ENCODE measurements around the gene MS4A1. TPM values are rescaled to one million over a fixed set of nuclear protein-coding genes. Genes with fewer than 3 reads are reported as not detected.
"Not testable (repeated sequence)": the region's sequence is repeated elsewhere in the genome, so short reads cannot be mapped to it uniquely, and the experiment has no call there.

The MS4A1 gene
- total RNA-seq, 1 donor from 2014 or later, result not detected

DNA sequence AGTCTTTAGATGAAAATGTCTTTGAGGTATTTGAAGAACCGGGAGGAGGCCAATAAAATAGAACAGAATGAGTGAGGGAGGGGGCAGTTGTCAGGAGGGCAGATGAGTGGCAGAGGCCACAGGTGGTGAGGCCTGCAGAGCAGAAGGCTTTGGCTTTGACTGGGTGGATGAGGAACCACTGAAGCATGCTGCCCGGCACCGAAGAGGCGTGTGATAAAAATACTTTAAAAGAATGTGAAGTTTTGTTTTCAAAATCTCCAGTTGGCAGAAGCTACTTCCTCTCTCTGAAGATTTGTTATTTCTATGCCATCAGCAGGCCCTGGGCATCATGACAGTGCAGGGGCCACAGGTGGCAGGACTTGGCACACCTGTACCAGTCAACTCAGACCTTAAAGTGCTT lies 43.2 kb downstream of the MS4A1 start:
- H3K27ac Mint-ChIP-seq (ENCODE audit: unreplicated experiment), result no peak overlapping the region

DNA sequence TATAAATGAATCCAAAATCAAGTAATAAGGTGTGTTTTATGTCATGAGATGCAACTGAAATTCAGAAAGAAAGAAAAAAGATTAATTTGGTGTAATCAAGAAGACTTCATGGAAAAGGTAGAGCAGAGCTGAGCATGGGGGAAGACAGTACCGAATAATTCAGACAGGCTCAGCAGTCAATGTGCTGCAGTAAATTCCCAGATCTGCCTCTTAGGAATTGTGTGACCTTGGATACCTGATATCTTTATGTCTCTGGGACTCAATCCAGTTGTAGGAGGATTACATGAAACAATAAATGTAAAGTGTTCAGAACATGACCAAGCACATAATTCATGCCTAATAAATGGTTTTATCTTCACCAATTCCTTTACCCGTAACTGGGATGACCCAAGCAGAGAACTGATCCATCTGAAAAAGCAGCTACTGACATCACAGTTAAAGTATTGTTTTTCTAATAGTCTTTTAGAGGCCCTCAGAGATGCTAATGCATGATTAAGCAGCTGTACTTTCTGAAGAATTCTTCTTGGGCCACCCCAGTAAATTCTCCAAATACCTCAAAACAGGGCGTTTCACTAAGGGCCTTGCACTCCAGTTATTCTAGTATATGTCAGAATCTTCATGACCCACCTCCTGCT lies 44.7 kb downstream of the MS4A1 start:
- TF ChIP-seq CTCF (IDR thresholded peaks at IDR 0.05; ENCODE audit: unreplicated experiment), result no peak
- peaks cover 3% of the 10 kb centered on the region for H3K27me3 Mint-ChIP-seq (ENCODE audit: unreplicated experiment)
- H3K36me3 Mint-ChIP-seq (ENCODE audit: low read depth, unreplicated experiment), result no peaks in the 10 kb centered on the region
- H3K4me1 Mint-ChIP-seq (ENCODE audit: unreplicated experiment), result no peaks in the 10 kb centered on the region
- H3K27ac Mint-ChIP-seq (ENCODE audit: unreplicated experiment), result no peak overlapping the region
- no peak for DNase-seq (ENCODE audit: low spot score)
- no peaks in the 10 kb centered on the region for H3K9me3 Mint-ChIP-seq (ENCODE audit: unreplicated experiment)
- no peak overlapping the region for H3K4me3 Mint-ChIP-seq (ENCODE audit: unreplicated experiment)

More for the DNA sequence above, 43.2 kb downstream of the MS4A1 start:
- no peaks in the 10 kb centered on the region for H3K36me3 Mint-ChIP-seq (ENCODE audit: low read depth, unreplicated experiment)
- no peak for TF ChIP-seq CTCF (IDR thresholded peaks at IDR 0.05; ENCODE audit: unreplicated experiment)
- DNase-seq (ENCODE audit: low spot score), result no peak
- no peaks in the 10 kb centered on the region for H3K27me3 Mint-ChIP-seq (ENCODE audit: unreplicated experiment)
- H3K4me3 Mint-ChIP-seq (ENCODE audit: unreplicated experiment), result no peak overlapping the region
- H3K9me3 Mint-ChIP-seq (ENCODE audit: unreplicated experiment), result no peaks in the 10 kb centered on the region
- H3K4me1 Mint-ChIP-seq (ENCODE audit: unreplicated experiment), result no peaks in the 10 kb centered on the region

GRCh38 chr11:60502221-60502775 lies 46.7 kb downstream of the MS4A1 start:
- Mint-ChIP-seq H3K36me3 (ENCODE audit: low read depth, unreplicated experiment) (no peaks in the 10 kb centered on the region), H3K27me3 (ENCODE audit: unreplicated experiment) (peaks cover 3% of the 10 kb centered on the region), H3K4me1 (ENCODE audit: unreplicated experiment) (no peaks in the 10 kb centered on the region), H3K27ac (ENCODE audit: unreplicated experiment) (no peak overlapping the region), H3K9me3 (ENCODE audit: unreplicated experiment) (no peaks in the 10 kb centered on the region), H3K4me3 (ENCODE audit: unreplicated experiment) (no peak overlapping the region)
- TF ChIP-seq CTCF (IDR thresholded peaks at IDR 0.05; ENCODE audit: unreplicated experiment), result no peak
- no peak for DNase-seq (ENCODE audit: low spot score)

DNA sequence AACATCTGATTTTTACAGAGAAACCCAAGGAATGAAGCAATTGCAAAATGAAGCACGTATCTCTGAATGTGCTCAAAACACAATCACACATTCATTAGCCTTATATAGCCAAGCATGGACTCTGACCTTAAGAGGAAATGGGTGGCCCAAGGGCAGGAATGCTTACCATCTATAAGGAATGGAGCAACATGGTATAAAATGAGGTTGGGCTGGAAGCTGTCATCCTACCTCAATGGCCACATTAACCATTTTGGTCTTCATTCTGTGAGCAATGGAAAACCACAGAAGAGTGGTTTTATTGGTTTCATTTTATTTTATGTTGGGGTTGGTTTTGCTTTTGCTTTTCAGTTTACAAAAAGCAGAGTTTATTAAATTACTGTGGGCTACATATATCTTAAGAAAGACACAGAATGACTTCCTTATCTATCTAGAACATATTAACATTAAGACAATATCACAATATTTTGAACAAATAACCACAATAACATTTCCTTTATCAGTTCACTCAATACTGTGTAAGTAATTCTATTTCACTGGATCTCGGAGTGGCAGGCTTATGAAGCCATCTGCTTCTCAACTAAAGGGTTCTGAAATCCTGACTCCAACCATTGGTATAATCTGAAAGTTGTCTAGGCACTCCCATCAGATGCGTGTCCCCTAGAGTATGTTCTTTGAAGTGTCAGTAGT lies 48.7 kb downstream of the MS4A1 start:
- H3K9me3 Mint-ChIP-seq (ENCODE audit: unreplicated experiment), result no peaks in the 10 kb centered on the region
- no peaks in the 10 kb centered on the region for H3K36me3 Mint-ChIP-seq (ENCODE audit: low read depth, unreplicated experiment)
- no peak overlapping the region for H3K27ac Mint-ChIP-seq (ENCODE audit: unreplicated experiment)
- DNase-seq (ENCODE audit: low spot score), result no peak
- peaks cover 3% of the 10 kb centered on the region for H3K27me3 Mint-ChIP-seq (ENCODE audit: unreplicated experiment)
- no peak for TF ChIP-seq CTCF (IDR thresholded peaks at IDR 0.05; ENCODE audit: unreplicated experiment)
- H3K4me1 Mint-ChIP-seq (ENCODE audit: unreplicated experiment), result no peaks in the 10 kb centered on the region
- H3K4me3 Mint-ChIP-seq (ENCODE audit: unreplicated experiment), result no peak overlapping the region

GRCh38 chr11:60509609-60510008 lies 54.0 kb downstream of the MS4A1 start:
- H3K27me3 Mint-ChIP-seq (ENCODE audit: unreplicated experiment); H3K36me3 Mint-ChIP-seq (ENCODE audit: low read depth, unreplicated experiment); DNase-seq (ENCODE audit: low spot score); H3K4me3 Mint-ChIP-seq (ENCODE audit: unreplicated experiment); H3K27ac Mint-ChIP-seq (ENCODE audit: unreplicated experiment); H3K4me1 Mint-ChIP-seq (ENCODE audit: unreplicated experiment); H3K9me3 Mint-ChIP-seq (ENCODE audit: unreplicated experiment): not testable (repeated sequence)

GRCh38 chr11:60510209-60510608 lies 54.6 kb downstream of the MS4A1 start:
- H3K4me1 Mint-ChIP-seq (ENCODE audit: unreplicated experiment); DNase-seq (ENCODE audit: low spot score); H3K27me3 Mint-ChIP-seq (ENCODE audit: unreplicated experiment); H3K36me3 Mint-ChIP-seq (ENCODE audit: low read depth, unreplicated experiment); H3K27ac Mint-ChIP-seq (ENCODE audit: unreplicated experiment); H3K4me3 Mint-ChIP-seq (ENCODE audit: unreplicated experiment); H3K9me3 Mint-ChIP-seq (ENCODE audit: unreplicated experiment): not testable (repeated sequence)

All from endothelial cell (in vitro differentiated cells).